HCT116 (cell line): ENCODE results near the gene GJB6. TPM values are rescaled to one million over a fixed set of nuclear protein-coding genes. Genes with fewer than 3 reads are reported as not detected.

Experiments
- ATAC-seq: fragments of 200-7000 bp; cut with Tn5 transposase; 2 replicates; pipeline ENCODE4 v1.9.1; 2020; ENCODE audit warnings: mild to moderate bottlenecking, moderate library complexity
- BruUV-seq: library from RNA; stranded (reverse); fragments of 400-500 nt; replicated peaks from 2 replicates; lab custom pipeline; 2021; lab: Mats Ljungman, UMichigan
- CTCF ChIA-PET: fragments of 300-600 bp; sonication (Branson Sonifier 250); formaldehyde crosslinking; loops from one replicate; lab custom pipeline; 2021; ENCODE audit warnings: antibody characterized with exemption; lab: Charles Lee
- POLR2A ChIA-PET: fragments of 300-600, 350-600 bp; sonication (Branson Sonifier 250); formaldehyde crosslinking; loops from one replicate; lab custom pipeline; 2021; ENCODE audit warnings: antibody characterized with exemption; lab: Charles Lee
- RAD21 ChIA-PET, 2 experiments: fragments of 300-600 bp; sonication (Branson Sonifier 250); formaldehyde crosslinking; loops; one replicate each; lab custom pipeline; 2023; ENCODE audit warnings: low total read pairs in 2 of 2; ENCODE audit not compliant: uncharacterized antibody in 2 of 2, unreplicated experiment in 2 of 2, low non-redundant PET in 1 of 2; lab: Charles Lee
- DNase-seq: peaks from one replicate; pipeline ENCODE4 v3.0.0-alpha.2; 2010; ENCODE audit warnings: low read depth, low spot score
- H2AFZ ChIP-seq: fragments of 200-600 bp; shearing (Covaris generic), sonication (generic); 2 replicates; pipeline ENCODE4 v1.6.1; 2017; ENCODE audit warnings: low read depth, mixed run types, mixed read lengths, antibody characterized with exemption, low read length; ENCODE audit not compliant: poor library complexity, severe bottlenecking
- H3K27ac ChIP-seq: 2 replicates; pipeline ENCODE4 v1.5.1; 2012; ENCODE audit warnings: low read depth, low read length
- H3K27me3 ChIP-seq: fragments of 200-600 bp; sonication (generic); 2 replicates; pipeline ENCODE4 v1.6.1; 2016; ENCODE audit warnings: mixed run types, low read length, mixed read lengths; ENCODE audit not compliant: insufficient read depth
- H3K36me3 ChIP-seq, 2 experiments: fragments of 200-500 bp in 1 of 2; fragments of 200-600 bp in 1 of 2; sonication (Bioruptor generic) in 1 of 2; sonication (generic) in 1 of 2; 2 replicates each; pipeline versions ENCODE4 v1.5.1 to v1.6.1; 2014 to 2016; ENCODE audit warnings: low read length in 2 of 2, inconsistent platforms in 1 of 2, mixed read lengths in 1 of 2, mixed run types in 1 of 2; ENCODE audit not compliant: insufficient read depth in 2 of 2, control insufficient read depth in 1 of 2
- H3K4me1 ChIP-seq, 2 experiments: fragments of 200-600 bp in 1 of 2; sonication (generic) in 1 of 2; 2 replicates each; pipeline versions ENCODE4 v1.5.1 to v1.6.1; 2012 to 2017; ENCODE audit warnings: low read length in 2 of 2, inconsistent platforms in 1 of 2, mild to moderate bottlenecking in 1 of 2, mixed read lengths in 1 of 2, mixed run types in 1 of 2, moderate library complexity in 1 of 2; ENCODE audit not compliant: insufficient read depth in 2 of 2, control insufficient read depth in 1 of 2
- H3K4me2 ChIP-seq: fragments of 200-600 bp; sonication (generic); 2 replicates; pipeline ENCODE4 v1.6.1; 2017; ENCODE audit warnings: mixed run types, low read length, mixed read lengths
- H3K4me3 ChIP-seq, 2 experiments: fragments of 200-600 bp in 1 of 2; sonication (generic) in 1 of 2; replicated peaks in 1 of 2; 2 replicates each; pipeline ENCODE4 v1.5.1; 2011 to 2016; ENCODE audit warnings: low read length in 2 of 2, control low read depth in 1 of 2, low read depth in 1 of 2, mild to moderate bottlenecking in 1 of 2, mixed read lengths in 1 of 2, mixed run types in 1 of 2
- H3K79me2 ChIP-seq: fragments of 200-600 bp; sonication (generic); 2 replicates; pipeline ENCODE4 v1.6.1; 2017; ENCODE audit warnings: mild to moderate bottlenecking, mixed run types, low read length, moderate library complexity, mixed read lengths; ENCODE audit not compliant: insufficient read depth
- H3K9ac ChIP-seq: fragments of 200-600 bp; sonication (generic); 2 replicates; pipeline ENCODE4 v1.6.1; 2016; ENCODE audit warnings: low read length, mixed read lengths
- H3K9me2 ChIP-seq: fragments of 200-600 bp; sonication (generic), shearing (Covaris generic); 2 replicates; pipeline ENCODE4 v1.6.1; 2017; ENCODE audit warnings: mixed run types, mild to moderate bottlenecking, moderate library complexity; ENCODE audit not compliant: insufficient read depth
- H3K9me3 ChIP-seq, 2 experiments: fragments of 200-500 bp in 1 of 2; fragments of 200-600 bp in 1 of 2; sonication (Bioruptor generic) in 1 of 2; sonication (generic) in 1 of 2; 2 replicates each; pipeline ENCODE4 v1.6.1; 2014 to 2017; ENCODE audit warnings: low read length in 2 of 2, mixed read lengths in 2 of 2, inconsistent platforms in 1 of 2, low read depth in 1 of 2, mild to moderate bottlenecking in 1 of 2, mixed run types in 1 of 2, moderate library complexity in 1 of 2; ENCODE audit not compliant: control insufficient read depth in 1 of 2, insufficient read depth in 1 of 2
- H4K20me1 ChIP-seq: fragments of 200-600 bp; sonication (generic), shearing (Covaris generic); 2 replicates; pipeline ENCODE4 v1.6.1; 2017; ENCODE audit warnings: mixed run types, mild to moderate bottlenecking, moderate library complexity; ENCODE audit not compliant: insufficient read depth
- CBX3 ChIP-seq: IDR thresholded peaks from 2 replicates; pipeline ENCODE4 v1.6.1; 2012; ENCODE audit warnings: low read depth
- CEBPB ChIP-seq: IDR thresholded peaks from 2 replicates; pipeline ENCODE4 v1.6.1; 2012; ENCODE audit warnings: low read depth
- EGR1 ChIP-seq: IDR thresholded peaks from 2 replicates; pipeline ENCODE4 v1.6.1; 2012; ENCODE audit warnings: low read depth
- ELF1 ChIP-seq: IDR thresholded peaks from 2 replicates; pipeline ENCODE4 v1.6.1; 2012; ENCODE audit warnings: low read depth, borderline replicate concordance
- EZH2phosphoT487 ChIP-seq: fragments of 200-600 bp; IDR thresholded peaks from 2 replicates; pipeline ENCODE4 v1.6.1; 2018; ENCODE audit warnings: antibody characterized with exemption, borderline replicate concordance
- POLR2A ChIP-seq: IDR thresholded peaks from 2 replicates; pipeline ENCODE4 v1.7.0; 2011; ENCODE audit warnings: borderline replicate concordance; ENCODE audit not compliant: insufficient read depth, insufficient read length; ENCODE audit errors: extremely low read depth
- POLR2AphosphoS5 ChIP-seq: IDR thresholded peaks from 2 replicates; pipeline ENCODE4 v1.6.1; 2011; ENCODE audit warnings: mild to moderate bottlenecking, low read depth, low read length, moderate library complexity
- SIN3A ChIP-seq: IDR thresholded peaks from 2 replicates; pipeline ENCODE4 v1.6.1; 2012; ENCODE audit warnings: low read depth
- SP1 ChIP-seq: IDR thresholded peaks from 2 replicates; pipeline ENCODE4 v1.6.1; 2012; ENCODE audit warnings: low read depth
- SRF ChIP-seq: IDR thresholded peaks from 2 replicates; pipeline ENCODE4 v1.6.1; 2012; ENCODE audit warnings: low read depth
- YY1 ChIP-seq: IDR thresholded peaks from 2 replicates; pipeline ENCODE4 v1.6.1; 2011; ENCODE audit warnings: low read length, low read depth, moderate library complexity, mild to moderate bottlenecking; ENCODE audit not compliant: insufficient replicate concordance; ENCODE audit errors: extremely low read depth
- intact Hi-C: fragments of 100-400 bp; cut with micrococcal nuclease; formaldehyde crosslinking; loops from 2 replicates; pipeline ENCODE4 v1.10.0; 2022
- total RNA-seq: library from RNA; stranded (reverse); gene quantifications from one replicate; pipeline ENCODE4 v1.2.1, GENCODE V29; 2021; ENCODE audit not compliant: unreplicated experiment
- TF ChIP-seq, protein P1 (sequence below), 3 experiments: fragments of 200-600 bp in 1 of 3; sonication (generic) in 1 of 3; IDR thresholded peaks in 2 of 3; conservative IDR thresholded peaks in 1 of 3; 2 replicates each; pipeline ENCODE4 v1.5.1; 2012 to 2017; ENCODE audit warnings: low read depth in 2 of 3, low read length in 2 of 3, antibody characterized with exemption in 1 of 3, borderline replicate concordance in 1 of 3, control low read depth in 1 of 3, mild to moderate bottlenecking in 1 of 3, mixed read lengths in 1 of 3, mixed run types in 1 of 3, moderate library complexity in 1 of 3; ENCODE audit not compliant: insufficient read depth in 1 of 3
- TF ChIP-seq, protein P2 (sequence below): IDR thresholded peaks from 2 replicates; pipeline ENCODE4 v1.6.1; 2012
- TF ChIP-seq, protein P3 (sequence below): IDR thresholded peaks from 2 replicates; pipeline ENCODE4 v1.6.1; 2012; ENCODE audit warnings: low read depth

The GJB6 gene
- total RNA-seq, 1 experiment from 2014 or later = not detected

GRCh38 chr13:20227288-20227687, 4.8 kb downstream of the GJB6 start:
- TF ChIP-seq, protein P1, sequence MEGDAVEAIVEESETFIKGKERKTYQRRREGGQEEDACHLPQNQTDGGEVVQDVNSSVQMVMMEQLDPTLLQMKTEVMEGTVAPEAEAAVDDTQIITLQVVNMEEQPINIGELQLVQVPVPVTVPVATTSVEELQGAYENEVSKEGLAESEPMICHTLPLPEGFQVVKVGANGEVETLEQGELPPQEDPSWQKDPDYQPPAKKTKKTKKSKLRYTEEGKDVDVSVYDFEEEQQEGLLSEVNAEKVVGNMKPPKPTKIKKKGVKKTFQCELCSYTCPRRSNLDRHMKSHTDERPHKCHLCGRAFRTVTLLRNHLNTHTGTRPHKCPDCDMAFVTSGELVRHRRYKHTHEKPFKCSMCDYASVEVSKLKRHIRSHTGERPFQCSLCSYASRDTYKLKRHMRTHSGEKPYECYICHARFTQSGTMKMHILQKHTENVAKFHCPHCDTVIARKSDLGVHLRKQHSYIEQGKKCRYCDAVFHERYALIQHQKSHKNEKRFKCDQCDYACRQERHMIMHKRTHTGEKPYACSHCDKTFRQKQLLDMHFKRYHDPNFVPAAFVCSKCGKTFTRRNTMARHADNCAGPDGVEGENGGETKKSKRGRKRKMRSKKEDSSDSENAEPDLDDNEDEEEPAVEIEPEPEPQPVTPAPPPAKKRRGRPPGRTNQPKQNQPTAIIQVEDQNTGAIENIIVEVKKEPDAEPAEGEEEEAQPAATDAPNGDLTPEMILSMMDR (IDR thresholded peaks at IDR 0.05 in 2 of 3, conservative IDR thresholded peaks at IDR 0.05 in 1 of 3; ENCODE audit: borderline replicate concordance in 1 of 3, insufficient read depth in 1 of 3, low read depth in 2 of 3, low read length in 2 of 3) = no peak
- TF ChIP-seq EGR1 = no peak
- TF ChIP-seq EZH2phosphoT487 = no peak
- no peak for TF ChIP-seq CEBPB
- TF ChIP-seq CBX3 = no peak
- no peak for TF ChIP-seq SIN3A
- no peak for TF ChIP-seq SP1
- TF ChIP-seq ELF1 = no peak
- TF ChIP-seq, protein P2, sequence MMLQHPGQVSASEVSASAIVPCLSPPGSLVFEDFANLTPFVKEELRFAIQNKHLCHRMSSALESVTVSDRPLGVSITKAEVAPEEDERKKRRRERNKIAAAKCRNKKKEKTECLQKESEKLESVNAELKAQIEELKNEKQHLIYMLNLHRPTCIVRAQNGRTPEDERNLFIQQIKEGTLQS = no peak
- TF ChIP-seq YY1 = no peak
- no peak for TF ChIP-seq SRF
- no peak for TF ChIP-seq POLR2A
- TF ChIP-seq, protein P3, sequence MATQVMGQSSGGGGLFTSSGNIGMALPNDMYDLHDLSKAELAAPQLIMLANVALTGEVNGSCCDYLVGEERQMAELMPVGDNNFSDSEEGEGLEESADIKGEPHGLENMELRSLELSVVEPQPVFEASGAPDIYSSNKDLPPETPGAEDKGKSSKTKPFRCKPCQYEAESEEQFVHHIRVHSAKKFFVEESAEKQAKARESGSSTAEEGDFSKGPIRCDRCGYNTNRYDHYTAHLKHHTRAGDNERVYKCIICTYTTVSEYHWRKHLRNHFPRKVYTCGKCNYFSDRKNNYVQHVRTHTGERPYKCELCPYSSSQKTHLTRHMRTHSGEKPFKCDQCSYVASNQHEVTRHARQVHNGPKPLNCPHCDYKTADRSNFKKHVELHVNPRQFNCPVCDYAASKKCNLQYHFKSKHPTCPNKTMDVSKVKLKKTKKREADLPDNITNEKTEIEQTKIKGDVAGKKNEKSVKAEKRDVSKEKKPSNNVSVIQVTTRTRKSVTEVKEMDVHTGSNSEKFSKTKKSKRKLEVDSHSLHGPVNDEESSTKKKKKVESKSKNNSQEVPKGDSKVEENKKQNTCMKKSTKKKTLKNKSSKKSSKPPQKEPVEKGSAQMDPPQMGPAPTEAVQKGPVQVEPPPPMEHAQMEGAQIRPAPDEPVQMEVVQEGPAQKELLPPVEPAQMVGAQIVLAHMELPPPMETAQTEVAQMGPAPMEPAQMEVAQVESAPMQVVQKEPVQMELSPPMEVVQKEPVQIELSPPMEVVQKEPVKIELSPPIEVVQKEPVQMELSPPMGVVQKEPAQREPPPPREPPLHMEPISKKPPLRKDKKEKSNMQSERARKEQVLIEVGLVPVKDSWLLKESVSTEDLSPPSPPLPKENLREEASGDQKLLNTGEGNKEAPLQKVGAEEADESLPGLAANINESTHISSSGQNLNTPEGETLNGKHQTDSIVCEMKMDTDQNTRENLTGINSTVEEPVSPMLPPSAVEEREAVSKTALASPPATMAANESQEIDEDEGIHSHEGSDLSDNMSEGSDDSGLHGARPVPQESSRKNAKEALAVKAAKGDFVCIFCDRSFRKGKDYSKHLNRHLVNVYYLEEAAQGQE = no peak
- no peak for TF ChIP-seq POLR2AphosphoS5
- TF ChIP-seq, all 23 proteins: peak for 0
- Histone ChIP-seq H3K27ac (no peak overlapping the region), H3K9me3 (no peaks in the 10 kb centered on the region), H3K27me3 (no peaks in the 10 kb centered on the region), H3K9ac (no peak overlapping the region), H3K4me2 (no peak overlapping the region), H3K4me3 (no peak overlapping the region), H4K20me1 (no peaks in the 10 kb centered on the region), H3K9me2 (no peaks in the 10 kb centered on the region), H3K4me1 (no peaks in the 10 kb centered on the region), H2AFZ (no peak overlapping the region), H3K36me3 (no peaks in the 10 kb centered on the region), H3K79me2 (no peaks in the 10 kb centered on the region)
- POLR2A ChIA-PET = no interaction called here
- BruUV-seq = no TSS peak
- ATAC-seq = no peak
- CTCF ChIA-PET = no interaction called here
- intact Hi-C loops = no loop called here
- DNase-seq = no peak
- RAD21 ChIA-PET = no interaction called here
